HG03135 (cell line): ENCODE data around the gene AKT1.
"Not testable (repeated sequence)": the region's sequence is repeated elsewhere in the genome, so short reads cannot be mapped to it uniquely, and the experiment has no call there.

Source experiments
- ATAC-seq: cut with Tn5 transposase; IDR thresholded peaks from one replicate; pipeline ENCODE4 v1.9.1; 2021; ENCODE audit warnings: mild to moderate bottlenecking, moderate library complexity; ENCODE audit not compliant: unreplicated experiment

AKT1 gene

GRCh38 chr14:104794993-104795780 is at the start of gene AKT1:
Gene AKT1 (minus strand): TSS chr14:104795748. CDS start chr14:104792643, 3,105 bp downstream.
- ATAC-seq: peak; percentile 22

GRCh38 chr14:104845033-104845666 is 49.6 kb upstream of the AKT1 start:
- ATAC-seq: no peak

- no peak for ATAC-seq
These were observed 48.9 kb upstream of the AKT1 start for GRCh38 chr14:104844306-104845032.

GRCh38 chr14:104843442-104844305 is 48.1 kb upstream of the AKT1 start:
- ATAC-seq: no peak

GRCh38 chr14:104843006-104843405 is 47.5 kb upstream of the AKT1 start:
- no peak for ATAC-seq

- ATAC-seq: no peak
These were observed 46.2 kb upstream of the AKT1 start for GRCh38 chr14:104841730-104842129.

- ATAC-seq: not testable (repeated sequence)
These were observed 40.8 kb upstream of the AKT1 start for GRCh38 chr14:104836171-104836935.

GRCh38 chr14:104830781-104831180 is 35.2 kb upstream of the AKT1 start:
- ATAC-seq: no peak

GRCh38 chr14:104827177-104828055 is 31.9 kb upstream of the AKT1 start:
- ATAC-seq: no peak

- no peak for ATAC-seq
These were observed 31.3 kb upstream of the AKT1 start for GRCh38 chr14:104826861-104827176.

GRCh38 chr14:104826189-104826860 is 30.8 kb upstream of the AKT1 start:
- peak; percentile 66 for ATAC-seq

- ATAC-seq: no peak
These were observed 28.9 kb upstream of the AKT1 start for GRCh38 chr14:104824353-104824997.

GRCh38 chr14:104822821-104823615 is 27.5 kb upstream of the AKT1 start:
- no peak for ATAC-seq

- no peak for ATAC-seq
These were observed 26.5 kb upstream of the AKT1 start for GRCh38 chr14:104821971-104822608.

- ATAC-seq: no peak
These were observed 25.8 kb upstream of the AKT1 start for GRCh38 chr14:104821229-104821945.

GRCh38 chr14:104820669-104821228 is 25.2 kb upstream of the AKT1 start:
- ATAC-seq: no peak
